ENCODE measurements around the gene RASAL3.

RASAL3 gene

DNA sequence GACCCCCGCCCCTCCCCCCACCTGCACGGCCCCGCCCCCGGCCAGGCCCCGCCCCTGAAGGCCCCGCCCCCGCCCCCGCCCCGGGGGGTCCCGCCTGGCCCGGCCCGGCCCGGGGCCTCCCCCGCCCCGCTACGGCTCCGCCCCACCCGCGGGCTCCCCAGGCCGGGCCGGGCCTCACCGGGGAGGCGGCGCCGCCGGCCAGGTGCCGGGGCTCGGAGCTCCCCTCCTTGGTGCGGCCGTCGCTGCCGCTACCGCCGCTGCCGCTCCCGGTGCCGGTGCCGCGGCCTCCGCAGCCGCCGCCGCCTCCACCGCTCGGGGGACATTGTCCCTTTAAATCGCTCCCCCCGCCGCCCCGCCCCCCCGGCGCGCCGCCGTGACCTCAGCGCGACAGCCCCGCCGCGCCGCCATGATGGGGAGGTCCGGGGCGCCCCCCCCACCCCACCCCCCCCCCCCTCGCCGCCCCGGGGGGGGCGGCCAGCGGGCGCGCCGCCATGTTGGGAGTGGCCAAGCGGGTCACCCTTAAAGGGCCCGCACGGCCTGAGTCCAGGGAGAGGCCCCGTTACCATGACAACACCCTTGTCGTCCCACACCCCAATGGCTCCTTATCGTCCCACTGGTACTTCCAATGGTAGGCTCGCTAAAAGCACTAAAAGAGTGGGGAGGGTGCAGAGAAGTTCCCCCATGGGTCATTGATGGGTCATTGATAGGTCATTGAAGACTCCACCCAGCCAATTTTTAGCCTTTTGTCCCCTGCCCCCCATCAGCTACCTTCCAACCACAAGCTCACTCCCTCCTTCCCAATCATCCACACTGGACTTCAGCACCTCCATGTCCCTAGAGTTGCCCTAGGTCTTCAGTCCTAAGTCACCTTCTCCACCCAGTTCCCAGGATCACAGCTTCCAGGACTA, 14.5 kb downstream of the RASAL3 start, which contains the start of gene WIZ (continued):
- TF ChIP-seq ZBTB26 (tag by site-specific recombination; optimal IDR thresholded peaks at IDR 0.05) (peak; percentile 20), ZNF239 (tag by site-specific recombination; IDR thresholded peaks at IDR 0.05) (no peak), ZBTB17 (tag by site-specific recombination; IDR thresholded peaks at IDR 0.05) (no peak), ZNF776 (tag by site-specific recombination; IDR thresholded peaks at IDR 0.05; ENCODE audit: borderline replicate concordance) (no peak), ZSCAN30 (tag by site-specific recombination; IDR thresholded peaks at IDR 0.05) (no peak), ZNF140 (tag by site-specific recombination; IDR thresholded peaks at IDR 0.05) (no peak), ZNF707 (tag by site-specific recombination; IDR thresholded peaks at IDR 0.05) (no peak), ZFP3 (tag by site-specific recombination; IDR thresholded peaks at IDR 0.05; ENCODE audit: low read depth) (no peak), ZNF248 (tag by site-specific recombination; IDR thresholded peaks at IDR 0.05) (no peak), KLF1 (tag by site-specific recombination; IDR thresholded peaks at IDR 0.05) (no peak), SETDB1 (IDR thresholded peaks at IDR 0.05; ENCODE audit: insufficient read length, low read length) (no peak), ZNF658 (tag by site-specific recombination; IDR thresholded peaks at IDR 0.05) (no peak), EGR2 (tag by site-specific recombination; IDR thresholded peaks at IDR 0.05; ENCODE audit: low read depth) (no peak), ZNF76 (tag by site-specific recombination; IDR thresholded peaks at IDR 0.05; ENCODE audit: borderline replicate concordance, low read depth) (no peak), ZNF629 (tag by site-specific recombination; IDR thresholded peaks at IDR 0.05) (no peak), ZNF837 (tag by site-specific recombination; IDR thresholded peaks at IDR 0.05) (no peak), ZNF16 (tag by site-specific recombination; IDR thresholded peaks at IDR 0.05; ENCODE audit: low read depth) (no peak), ZNF549 (tag by site-specific recombination; IDR thresholded peaks at IDR 0.05) (no peak), ZNF791 (tag by site-specific recombination; IDR thresholded peaks at IDR 0.05) (no peak), PRDM1 (tag by site-specific recombination; IDR thresholded peaks at IDR 0.05) (no peak), ZNF138 (tag by site-specific recombination; IDR thresholded peaks at IDR 0.05; ENCODE audit: borderline replicate concordance) (no peak), ZNF548 (tag by site-specific recombination; IDR thresholded peaks at IDR 0.05) (no peak), HIC1 (tag by site-specific recombination; IDR thresholded peaks at IDR 0.05) (no peak), ZNF391 (tag by site-specific recombination; IDR thresholded peaks at IDR 0.05; ENCODE audit: borderline replicate concordance, low read depth) (no peak), ZNF362 (tag by site-specific recombination; IDR thresholded peaks at IDR 0.05) (no peak), ZIC2 (tag by site-specific recombination; IDR thresholded peaks at IDR 0.05) (no peak), INSM2 (tag by site-specific recombination; IDR thresholded peaks at IDR 0.05) (no peak), CTCF (tag by site-specific recombination; IDR thresholded peaks at IDR 0.05) (no peak), YY1 (tag by site-specific recombination; IDR thresholded peaks at IDR 0.05) (0 out of 2 replicates have a peak, but pooled peaks have one; percentile 41)
- TF ChIP-seq, protein P1, sequence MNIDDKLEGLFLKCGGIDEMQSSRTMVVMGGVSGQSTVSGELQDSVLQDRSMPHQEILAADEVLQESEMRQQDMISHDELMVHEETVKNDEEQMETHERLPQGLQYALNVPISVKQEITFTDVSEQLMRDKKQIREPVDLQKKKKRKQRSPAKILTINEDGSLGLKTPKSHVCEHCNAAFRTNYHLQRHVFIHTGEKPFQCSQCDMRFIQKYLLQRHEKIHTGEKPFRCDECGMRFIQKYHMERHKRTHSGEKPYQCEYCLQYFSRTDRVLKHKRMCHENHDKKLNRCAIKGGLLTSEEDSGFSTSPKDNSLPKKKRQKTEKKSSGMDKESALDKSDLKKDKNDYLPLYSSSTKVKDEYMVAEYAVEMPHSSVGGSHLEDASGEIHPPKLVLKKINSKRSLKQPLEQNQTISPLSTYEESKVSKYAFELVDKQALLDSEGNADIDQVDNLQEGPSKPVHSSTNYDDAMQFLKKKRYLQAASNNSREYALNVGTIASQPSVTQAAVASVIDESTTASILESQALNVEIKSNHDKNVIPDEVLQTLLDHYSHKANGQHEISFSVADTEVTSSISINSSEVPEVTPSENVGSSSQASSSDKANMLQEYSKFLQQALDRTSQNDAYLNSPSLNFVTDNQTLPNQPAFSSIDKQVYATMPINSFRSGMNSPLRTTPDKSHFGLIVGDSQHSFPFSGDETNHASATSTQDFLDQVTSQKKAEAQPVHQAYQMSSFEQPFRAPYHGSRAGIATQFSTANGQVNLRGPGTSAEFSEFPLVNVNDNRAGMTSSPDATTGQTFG (tag by site-specific recombination; IDR thresholded peaks at IDR 0.05; ENCODE audit: borderline replicate concordance) = no peak
